PC-9 (cell line): Measurements from ENCODE around the gene INO80D. TPM values are rescaled to one million over a fixed set of nuclear protein-coding genes. Genes with fewer than 3 reads are reported as not detected.

Experiments used
- BruUV-seq: library from RNA; stranded (reverse); fragments of 400-500 nt; replicated peaks from 2 replicates; lab custom pipeline; 2021; lab: Mats Ljungman, UMichigan
- CTCF ChIA-PET: fragments of 300-600 bp; sonication (Branson Sonifier 250); formaldehyde crosslinking; loops from one replicate; lab custom pipeline; 2022; ENCODE audit warnings: antibody characterized with exemption; lab: Charles Lee
- POLR2A ChIA-PET: fragments of 300-600 bp; sonication (Branson Sonifier 250); formaldehyde crosslinking; loops from one replicate; lab custom pipeline; 2022; ENCODE audit warnings: antibody characterized with exemption; ENCODE audit not compliant: unreplicated experiment; lab: Charles Lee
- DNase-seq, 2 experiments: peaks; one replicate each; pipeline versions ENCODE4 v3.0.0 to v3.0.0-alpha.2; 2015 to 2022; ENCODE audit warnings: mixed read lengths in 1 of 2
- H2AFZ ChIP-seq: fragments of 200-600 bp; sonication (generic); 2 replicates; pipeline ENCODE4 v1.8.1; 2017; ENCODE audit warnings: antibody characterized with exemption
- H3F3A ChIP-seq: fragments of 200-600 bp; sonication (generic); 2 replicates; pipeline ENCODE4 v1.8.1; 2017; ENCODE audit warnings: antibody characterized with exemption, mild to moderate bottlenecking, low read depth; ENCODE audit not compliant: insufficient read depth
- H3K27ac ChIP-seq: fragments of 200-600 bp; sonication (generic); 2 replicates; pipeline ENCODE4 v1.6.1; 2016; ENCODE audit warnings: mixed run types
- H3K27me3 ChIP-seq: fragments of 200-600 bp; sonication (generic); 2 replicates; pipeline ENCODE4 v1.6.1; 2016; ENCODE audit warnings: low read depth, mixed run types; ENCODE audit not compliant: insufficient read depth
- H3K36me3 ChIP-seq: fragments of 200-600 bp; sonication (generic); 2 replicates; pipeline ENCODE4 v1.6.1; 2016; ENCODE audit warnings: low read depth, mixed run types
- H3K4me1 ChIP-seq: fragments of 200-600 bp; sonication (generic); replicated peaks from 2 replicates; pipeline ENCODE4 v1.6.1; 2016; ENCODE audit warnings: mixed run types; ENCODE audit not compliant: insufficient read depth
- H3K4me2 ChIP-seq: fragments of 200-600 bp; sonication (generic); 2 replicates; pipeline ENCODE4 v1.6.1; 2017; ENCODE audit warnings: mixed run types
- H3K4me3 ChIP-seq: fragments of 200-600 bp; sonication (generic); 2 replicates; pipeline ENCODE4 v1.6.1; 2016; ENCODE audit warnings: mixed run types
- H3K79me2 ChIP-seq: fragments of 200-600 bp; sonication (generic); 2 replicates; pipeline ENCODE4 v1.6.1; 2017; ENCODE audit warnings: low read depth, mixed run types
- H3K9me2 ChIP-seq: fragments of 200-600 bp; sonication (generic); 2 replicates; pipeline ENCODE4 v1.8.1; 2017; ENCODE audit warnings: mild to moderate bottlenecking; ENCODE audit not compliant: insufficient read depth
- H3K9me3 ChIP-seq: fragments of 200-600 bp; sonication (generic); 2 replicates; pipeline ENCODE4 v1.8.1; 2016; ENCODE audit warnings: low read depth; ENCODE audit not compliant: insufficient read depth
- H4K20me1 ChIP-seq: fragments of 200-600 bp; sonication (generic); 2 replicates; pipeline ENCODE4 v1.8.1; 2017; ENCODE audit not compliant: insufficient read depth
- EZH2 ChIP-seq: fragments of 200-600 bp; sonication (generic); IDR thresholded peaks from 2 replicates; pipeline ENCODE4 v1.8.0; 2017; ENCODE audit warnings: antibody characterized with exemption, low read depth
- intact Hi-C: fragments of 100-400 bp; cut with micrococcal nuclease; formaldehyde crosslinking; loops from one replicate; pipeline ENCODE4 v1.10.0; 2022; ENCODE audit not compliant: unreplicated experiment
- total RNA-seq: library from RNA; stranded (reverse); gene quantifications from 2 replicates; pipeline ENCODE4 v1.2.3, GENCODE V29; 2021
- TF ChIP-seq, protein P1 (sequence below): fragments of 200-600 bp; sonication (generic); conservative IDR thresholded peaks from 2 replicates; pipeline ENCODE4 v1.6.1; 2017; ENCODE audit warnings: mixed run types, antibody characterized with exemption, mild to moderate bottlenecking, moderate library complexity

The INO80D gene
- total RNA-seq, 1 experiment from 2014 or later = 12.4 TPM

DNA sequence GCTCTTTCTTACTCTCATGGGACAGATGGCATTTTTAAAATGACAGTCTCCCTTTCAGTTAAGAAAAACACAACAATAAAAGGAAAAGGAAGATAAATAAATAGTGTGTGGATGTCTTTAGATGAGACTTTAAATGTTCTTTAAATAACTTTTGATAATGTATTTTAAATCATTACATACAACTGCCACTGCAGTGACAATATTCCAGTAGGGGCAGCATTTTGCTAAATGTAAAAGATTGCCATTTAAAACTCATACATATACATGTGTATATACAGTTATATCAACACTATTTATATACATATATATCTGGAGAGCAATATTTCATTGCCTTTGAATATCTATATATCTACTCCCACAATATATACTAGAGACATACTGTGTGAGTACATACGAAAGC lies 90.7 kb downstream of the INO80D start:
- POLR2A ChIA-PET = no interaction called here

GRCh38 chr2:205994344-205994743 lies 91.6 kb downstream of the INO80D start:
- no TSS peak for BruUV-seq
- Histone ChIP-seq H4K20me1 (no peaks in the 10 kb centered on the region), H3K4me2 (no peak overlapping the region), H3K4me1 (no peaks in the 10 kb centered on the region), H3K36me3 (no peaks in the 10 kb centered on the region), H3K27me3 (no peaks in the 10 kb centered on the region), H3F3A (no peaks in the 10 kb centered on the region), H2AFZ (no peak overlapping the region), H3K79me2 (no peaks in the 10 kb centered on the region), H3K9me3 (no peaks in the 10 kb centered on the region), H3K9me2 (no peaks in the 10 kb centered on the region), H3K4me3 (no peak overlapping the region), H3K27ac (no peak overlapping the region)
- CTCF ChIA-PET = no interaction called here
- POLR2A ChIA-PET = no interaction called here
- intact Hi-C loops = no loop called here
- TF ChIP-seq, protein P1, sequence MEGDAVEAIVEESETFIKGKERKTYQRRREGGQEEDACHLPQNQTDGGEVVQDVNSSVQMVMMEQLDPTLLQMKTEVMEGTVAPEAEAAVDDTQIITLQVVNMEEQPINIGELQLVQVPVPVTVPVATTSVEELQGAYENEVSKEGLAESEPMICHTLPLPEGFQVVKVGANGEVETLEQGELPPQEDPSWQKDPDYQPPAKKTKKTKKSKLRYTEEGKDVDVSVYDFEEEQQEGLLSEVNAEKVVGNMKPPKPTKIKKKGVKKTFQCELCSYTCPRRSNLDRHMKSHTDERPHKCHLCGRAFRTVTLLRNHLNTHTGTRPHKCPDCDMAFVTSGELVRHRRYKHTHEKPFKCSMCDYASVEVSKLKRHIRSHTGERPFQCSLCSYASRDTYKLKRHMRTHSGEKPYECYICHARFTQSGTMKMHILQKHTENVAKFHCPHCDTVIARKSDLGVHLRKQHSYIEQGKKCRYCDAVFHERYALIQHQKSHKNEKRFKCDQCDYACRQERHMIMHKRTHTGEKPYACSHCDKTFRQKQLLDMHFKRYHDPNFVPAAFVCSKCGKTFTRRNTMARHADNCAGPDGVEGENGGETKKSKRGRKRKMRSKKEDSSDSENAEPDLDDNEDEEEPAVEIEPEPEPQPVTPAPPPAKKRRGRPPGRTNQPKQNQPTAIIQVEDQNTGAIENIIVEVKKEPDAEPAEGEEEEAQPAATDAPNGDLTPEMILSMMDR = no peak
- no peak for TF ChIP-seq EZH2
- no peak for DNase-seq

More for the DNA sequence above, 90.7 kb downstream of the INO80D start:
- Histone ChIP-seq H3K27me3 (no peaks in the 10 kb centered on the region), H2AFZ (no peak overlapping the region), H4K20me1 (no peaks in the 10 kb centered on the region), H3K36me3 (no peaks in the 10 kb centered on the region), H3K4me2 (no peak overlapping the region), H3K9me3 (no peaks in the 10 kb centered on the region), H3K4me3 (no peak overlapping the region), H3K4me1 (no peaks in the 10 kb centered on the region), H3K79me2 (no peaks in the 10 kb centered on the region), H3F3A (no peaks in the 10 kb centered on the region), H3K27ac (no peak overlapping the region), H3K9me2 (no peaks in the 10 kb centered on the region)
- no TSS peak for BruUV-seq
- DNase-seq = no peak
- intact Hi-C loops = no loop called here
- CTCF ChIA-PET = no interaction called here
- TF ChIP-seq EZH2 = no peak
- TF ChIP-seq, protein P1 = no peak; the same call in 1 of the 2 replicates

DNA sequence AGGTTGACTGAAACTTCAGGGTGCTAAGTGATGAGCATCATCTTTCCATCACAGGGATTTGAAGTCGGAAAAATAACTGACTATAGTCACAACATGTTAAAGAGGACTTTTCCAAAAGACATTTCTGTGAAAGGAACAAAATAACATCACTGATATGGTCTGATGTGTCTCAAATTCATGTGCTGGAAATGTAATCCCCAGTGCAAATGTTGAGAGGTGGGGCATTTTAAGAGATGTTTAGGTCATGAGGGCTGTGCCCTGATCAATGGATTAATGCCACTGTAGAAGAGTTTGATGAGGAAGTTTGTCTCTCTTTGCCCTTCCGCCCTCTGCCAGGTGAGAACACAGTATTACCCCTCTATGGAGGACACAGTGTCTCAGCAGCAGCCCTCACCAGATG lies 95.9 kb downstream of the INO80D start:
- H3K9me2 ChIP-seq = no peaks in the 10 kb centered on the region
- H4K20me1 ChIP-seq = no peaks in the 10 kb centered on the region
- no peaks in the 10 kb centered on the region for H3K27me3 ChIP-seq
- H2AFZ ChIP-seq = no peak overlapping the region
- H3K9me3 ChIP-seq = no peaks in the 10 kb centered on the region
- no peaks in the 10 kb centered on the region for H3K4me1 ChIP-seq
- BruUV-seq = no TSS peak
- TF ChIP-seq, protein P1 = no peak
- TF ChIP-seq EZH2 = no peak
- ChIA-PET CTCF (no interaction called here), POLR2A (no interaction called here)
- no peak overlapping the region for H3K4me3 ChIP-seq
- H3F3A ChIP-seq = no peaks in the 10 kb centered on the region
- intact Hi-C loops = no loop called here
- DNase-seq = no peak
- no peak overlapping the region for H3K4me2 ChIP-seq
- H3K36me3 ChIP-seq = no peaks in the 10 kb centered on the region
- H3K27ac ChIP-seq = no peak overlapping the region
- no peaks in the 10 kb centered on the region for H3K79me2 ChIP-seq
